T-helper 17 cell (primary cell): ENCODE data around the gene SHKBP1. TPM values are rescaled to one million over a fixed set of nuclear protein-coding genes. Genes with fewer than 3 reads are reported as not detected.

Source experiments
- ATAC-seq: fragments of 150-1000 bp; cut with Tn5 transposase; 2 replicates; pipeline ENCODE4 v1.10.0; 2021; ENCODE audit warnings: mild to moderate bottlenecking, moderate library complexity
- DNase-seq, 3 donors: peaks; one replicate each; pipeline versions ENCODE4 v3.0.0 to v3.0.0-alpha.2; 2020 to 2021
- H3K9me3 ChIP-seq: one replicate; pipeline ENCODE4 v1.7.0; 2013; ENCODE audit warnings: low read length, mild to moderate bottlenecking; ENCODE audit not compliant: control insufficient read depth, poor library complexity, severe bottlenecking
- H3K27ac Mint-ChIP-seq: one replicate; pipeline ENCODE4 v1.8.0; 2022; ENCODE audit warnings: mild to moderate bottlenecking, moderate library complexity, mixed read lengths
- H3K27me3 Mint-ChIP-seq: one replicate; pipeline ENCODE4 v1.8.0; 2022; ENCODE audit warnings: mixed read lengths
- H3K36me3 Mint-ChIP-seq: one replicate; pipeline ENCODE4 v1.8.0; 2022; ENCODE audit warnings: low read depth, mixed read lengths
- H3K4me1 Mint-ChIP-seq: one replicate; pipeline ENCODE4 v1.8.0; 2022; ENCODE audit warnings: mild to moderate bottlenecking, mixed read lengths
- H3K4me3 Mint-ChIP-seq: one replicate; pipeline ENCODE4 v1.8.0; 2022; ENCODE audit warnings: mild to moderate bottlenecking, moderate library complexity, mixed read lengths
- total RNA-seq, 4 donors: library from RNA in 2 of 4; stranded (reverse) in 2 of 4; gene quantifications; one replicate each; pipeline ENCODE4 v1.2.3 and lab custom pipeline; 2022 to 2026

Gene SHKBP1, protein sequence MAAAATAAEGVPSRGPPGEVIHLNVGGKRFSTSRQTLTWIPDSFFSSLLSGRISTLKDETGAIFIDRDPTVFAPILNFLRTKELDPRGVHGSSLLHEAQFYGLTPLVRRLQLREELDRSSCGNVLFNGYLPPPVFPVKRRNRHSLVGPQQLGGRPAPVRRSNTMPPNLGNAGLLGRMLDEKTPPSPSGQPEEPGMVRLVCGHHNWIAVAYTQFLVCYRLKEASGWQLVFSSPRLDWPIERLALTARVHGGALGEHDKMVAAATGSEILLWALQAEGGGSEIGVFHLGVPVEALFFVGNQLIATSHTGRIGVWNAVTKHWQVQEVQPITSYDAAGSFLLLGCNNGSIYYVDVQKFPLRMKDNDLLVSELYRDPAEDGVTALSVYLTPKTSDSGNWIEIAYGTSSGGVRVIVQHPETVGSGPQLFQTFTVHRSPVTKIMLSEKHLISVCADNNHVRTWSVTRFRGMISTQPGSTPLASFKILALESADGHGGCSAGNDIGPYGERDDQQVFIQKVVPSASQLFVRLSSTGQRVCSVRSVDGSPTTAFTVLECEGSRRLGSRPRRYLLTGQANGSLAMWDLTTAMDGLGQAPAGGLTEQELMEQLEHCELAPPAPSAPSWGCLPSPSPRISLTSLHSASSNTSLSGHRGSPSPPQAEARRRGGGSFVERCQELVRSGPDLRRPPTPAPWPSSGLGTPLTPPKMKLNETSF
- total RNA-seq = 100 to 1,000 TPM; 124 to 141 TPM
- 69.4 to 78.2 reads per million in 2 donors for total RNA-seq (lab: John Stamatoyannopoulos, UW)

DNA sequence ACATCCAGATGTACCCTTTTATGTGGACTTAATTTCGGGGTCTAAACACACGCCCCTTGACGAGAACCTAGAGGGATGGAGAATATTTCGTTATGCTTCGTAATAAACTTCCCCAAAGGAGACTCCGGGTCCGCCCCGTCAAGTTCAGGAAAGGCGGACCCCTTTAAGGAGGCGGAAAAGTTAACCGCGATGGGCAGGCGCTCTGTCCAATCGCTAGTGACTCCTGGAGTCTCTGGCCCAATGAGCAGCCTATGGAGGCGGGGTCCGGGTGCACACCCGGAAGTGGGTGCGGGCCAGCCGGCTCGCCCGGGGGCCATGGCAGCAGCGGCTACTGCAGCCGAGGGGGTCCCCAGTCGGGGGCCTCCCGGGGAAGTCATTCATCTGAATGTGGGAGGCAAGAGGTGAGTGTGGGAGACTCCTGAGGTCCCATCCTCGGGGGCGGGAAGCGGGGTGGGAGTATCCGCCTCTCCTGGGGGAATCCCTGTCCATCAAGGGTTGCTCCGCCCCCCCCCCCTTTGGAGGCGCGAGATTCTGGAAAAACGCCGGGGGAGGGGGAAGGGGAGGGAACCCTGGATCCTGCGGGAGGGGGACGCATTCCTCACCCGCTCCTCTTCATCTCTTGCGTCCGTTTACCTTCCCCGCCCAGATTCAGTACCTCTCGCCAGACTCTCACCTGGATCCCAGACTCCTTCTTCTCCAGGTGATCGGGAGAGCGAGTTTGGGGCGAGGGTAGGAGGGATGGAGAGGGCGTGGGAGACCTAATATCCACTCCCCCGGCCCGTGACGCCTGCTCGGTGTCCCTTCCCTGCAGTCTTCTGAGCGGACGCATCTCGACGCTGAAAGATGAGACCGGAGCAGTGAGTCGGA is at the start of gene SHKBP1:
Gene SHKBP1 (plus strand): TSS at position 289 of the 867 bp plus-strand sequence. CDS start 27 bp downstream, at position 316.
- Mint-ChIP-seq H3K27ac (peak within 1 kb of the TSS; percentile 94), H3K4me3 (peak within 1 kb of the TSS; percentile 95), H3K27me3 (no peaks in the 10 kb centered on the region), H3K36me3 (peaks cover 4% of the 10 kb centered on the region), H3K4me1 (peaks cover 21% of the 10 kb centered on the region)
- DNase-seq (peak; percentile 84 to 88 (median 87)), ATAC-seq (peak; percentile 99)
- no peaks in the 10 kb centered on the region for H3K9me3 ChIP-seq

DNA sequence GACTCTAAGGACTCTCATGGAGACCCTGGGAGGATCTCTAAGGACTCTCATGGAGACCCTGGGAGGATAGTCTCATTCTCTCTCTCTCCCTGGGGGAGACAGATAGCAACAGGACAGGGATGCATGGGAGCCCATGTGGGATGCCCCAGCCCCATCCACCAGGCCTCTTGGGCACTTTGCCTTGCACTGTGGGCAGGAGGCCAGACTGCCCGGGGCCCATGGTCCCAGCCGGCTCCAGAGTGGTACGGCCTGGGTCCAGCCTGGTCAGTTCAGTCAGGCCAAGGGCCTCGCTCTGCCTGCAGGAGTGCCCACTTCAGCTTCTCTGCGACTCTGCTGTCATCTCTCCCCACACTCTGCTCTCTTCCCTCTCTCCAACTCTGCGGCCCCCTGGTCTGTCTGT is 48.6 kb upstream of the SHKBP1 start:
- ATAC-seq (no peak), DNase-seq (no peak)
- Mint-ChIP-seq H3K4me3 (peak overlapping the region; percentile 31), H3K36me3 (peaks cover 6% of the 10 kb centered on the region), H3K4me1 (peaks cover 31% of the 10 kb centered on the region), H3K27ac (no peak overlapping the region), H3K27me3 (peaks cover 40% of the 10 kb centered on the region)
- H3K9me3 ChIP-seq = no peaks in the 10 kb centered on the region

DNA sequence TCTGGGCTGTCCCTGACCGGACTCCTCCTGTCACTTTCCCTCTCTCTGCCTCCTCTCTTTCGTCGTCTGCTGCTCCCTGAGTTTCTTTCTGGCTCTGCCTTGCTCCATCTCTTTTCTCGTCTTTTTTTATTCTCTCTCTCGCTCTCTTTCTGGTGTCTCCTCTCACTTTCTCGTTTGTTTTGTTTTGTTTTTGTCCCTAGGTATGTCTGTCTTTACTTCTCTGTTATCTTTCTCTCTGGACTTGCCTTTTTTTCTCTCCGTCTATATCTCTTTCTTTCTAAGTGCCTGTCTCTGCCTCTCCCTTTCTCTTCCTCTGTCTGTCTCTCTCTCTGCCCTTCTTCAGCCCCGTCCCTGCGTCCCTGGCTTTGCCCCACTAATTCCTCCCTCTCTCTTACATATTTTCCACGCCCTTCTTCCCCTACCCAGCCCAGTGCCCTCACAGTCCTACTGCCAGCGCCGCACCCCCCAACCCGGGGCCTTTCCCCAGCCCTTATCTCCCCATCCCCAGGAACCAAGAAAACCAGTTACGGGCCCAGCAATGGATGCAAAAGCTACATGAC is 48.1 kb upstream of the SHKBP1 start:
- peak overlapping the region; percentile 84 for H3K4me3 Mint-ChIP-seq
- H3K36me3 Mint-ChIP-seq = peaks cover 6% of the 10 kb centered on the region
- H3K4me1 Mint-ChIP-seq = peaks cover 31% of the 10 kb centered on the region
- DNase-seq = no peak
- peak overlapping the region; percentile 67 for H3K27ac Mint-ChIP-seq
- no peaks in the 10 kb centered on the region for H3K9me3 ChIP-seq
- H3K27me3 Mint-ChIP-seq = peaks cover 37% of the 10 kb centered on the region
- no peak for ATAC-seq

DNA sequence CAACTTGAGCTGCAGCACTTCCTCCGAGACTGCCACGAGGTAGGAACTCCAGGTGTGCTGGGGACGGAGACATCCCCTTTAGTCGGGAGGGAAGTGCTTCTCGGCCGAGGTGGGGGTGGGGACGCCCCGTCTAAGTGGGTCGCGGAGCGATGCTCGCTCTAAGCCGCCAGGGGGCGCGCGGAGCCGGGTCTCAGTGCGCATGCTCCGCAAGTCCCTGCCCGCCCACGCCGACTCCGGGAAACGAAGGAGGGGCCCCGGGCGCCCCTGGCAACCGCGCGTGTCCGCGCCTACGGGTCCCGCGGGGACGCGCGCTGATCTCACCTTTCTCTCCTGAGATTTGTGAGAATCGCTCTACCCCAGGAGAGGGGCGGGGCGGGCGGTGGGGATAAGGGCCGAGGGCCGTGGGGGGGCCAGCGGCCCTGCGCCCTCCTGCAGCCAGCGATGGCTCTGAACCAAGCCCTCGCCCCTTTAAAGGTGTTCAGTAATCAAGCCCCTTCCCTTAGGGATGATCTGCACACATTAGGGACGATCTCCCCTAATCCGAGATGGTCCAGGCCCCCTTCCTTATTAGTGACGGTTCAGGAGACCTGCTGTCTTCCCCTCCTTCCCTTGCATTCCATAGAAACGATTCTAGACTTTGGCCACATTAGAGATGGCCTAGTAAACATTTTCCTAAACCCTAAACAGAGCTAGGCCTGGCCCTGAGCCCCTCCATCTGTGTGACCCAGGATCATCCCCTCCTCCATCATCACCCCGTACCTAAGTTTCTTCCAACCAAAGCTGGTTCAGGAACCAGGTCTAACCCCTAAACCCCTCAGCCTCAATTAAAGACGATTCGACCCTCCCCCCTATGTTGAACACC is 47.3 kb upstream of the SHKBP1 start:
- Mint-ChIP-seq H3K27me3 (peaks cover 37% of the 10 kb centered on the region), H3K4me3 (peak overlapping the region; percentile 84), H3K36me3 (peaks cover 6% of the 10 kb centered on the region), H3K27ac (peak overlapping the region; percentile 85), H3K4me1 (peaks cover 31% of the 10 kb centered on the region)
- no peaks in the 10 kb centered on the region for H3K9me3 ChIP-seq
- ATAC-seq (peak; percentile 92), DNase-seq (peak; percentile 87 to 91 (median 87))

DNA sequence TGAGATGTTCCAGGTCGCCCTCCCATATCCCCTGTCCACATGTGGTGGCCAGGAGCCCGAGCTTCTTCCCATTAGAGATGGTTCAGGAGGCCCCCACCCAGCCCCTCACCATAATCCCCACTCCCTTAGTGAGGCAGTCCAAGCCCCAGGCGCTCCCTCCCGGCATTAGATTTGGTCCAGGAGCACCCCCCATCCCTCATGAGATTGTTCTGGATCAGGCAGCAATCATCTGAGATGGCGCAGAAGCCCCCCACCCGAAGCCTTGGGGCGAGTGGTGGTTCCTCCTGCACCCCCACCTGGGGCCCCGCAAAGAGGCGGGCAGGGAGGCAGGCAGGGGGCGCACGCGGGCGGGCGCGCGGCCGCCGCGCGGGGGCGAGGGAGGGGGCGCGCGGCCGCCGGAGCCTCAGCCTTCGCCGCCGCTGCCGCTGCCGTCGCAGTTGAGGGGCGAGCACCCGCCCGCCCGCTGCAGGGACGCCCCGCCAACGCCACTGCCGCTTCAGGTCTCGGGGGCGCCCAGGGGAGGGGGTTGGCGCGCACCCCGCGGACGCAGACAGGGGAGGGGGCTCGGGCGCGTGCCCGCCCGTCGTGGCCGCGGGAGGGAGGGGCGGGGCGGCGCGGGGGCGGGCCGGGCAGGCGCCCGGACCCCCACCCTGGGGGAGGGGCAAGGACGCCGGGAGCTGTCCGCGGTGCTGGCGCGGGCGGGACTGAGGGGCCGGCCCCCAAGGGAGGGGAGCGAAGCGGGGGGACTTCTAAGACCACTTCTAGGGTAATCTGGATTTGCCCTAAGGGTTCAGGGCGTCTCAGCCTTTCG is 46.4 kb upstream of the SHKBP1 start:
- Mint-ChIP-seq H3K27ac (peak overlapping the region; percentile 85), H3K27me3 (peaks cover 31% of the 10 kb centered on the region), H3K4me1 (peaks cover 28% of the 10 kb centered on the region), H3K36me3 (peaks cover 8% of the 10 kb centered on the region), H3K4me3 (peak overlapping the region; percentile 84)
- DNase-seq (peak; percentile 13 to 31 (median 25)), ATAC-seq (no peak)
- H3K9me3 ChIP-seq = no peaks in the 10 kb centered on the region

DNA sequence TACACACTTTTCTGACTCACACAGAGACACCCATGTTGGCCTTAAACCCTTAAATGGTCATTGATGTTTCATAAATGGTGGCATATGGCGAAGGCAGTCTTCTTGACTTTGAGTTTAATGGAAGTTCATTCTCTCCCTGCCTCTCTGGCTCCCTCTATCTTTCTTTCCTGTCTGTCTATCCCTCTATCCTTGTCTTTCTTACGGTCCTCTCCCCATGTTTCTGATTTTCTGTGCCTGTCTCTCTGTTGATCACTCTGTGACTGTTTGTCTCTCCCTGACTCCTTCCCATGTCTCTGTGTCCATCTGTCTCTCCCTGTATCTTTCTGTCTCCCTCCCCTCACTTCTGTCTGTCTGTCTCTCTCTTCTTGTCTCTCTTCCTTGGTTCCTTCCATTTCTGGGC is 43.2 kb upstream of the SHKBP1 start:
- H3K27me3 Mint-ChIP-seq = peaks cover 21% of the 10 kb centered on the region
- peaks cover 18% of the 10 kb centered on the region for H3K4me1 Mint-ChIP-seq
- no peak for DNase-seq
- ATAC-seq = no peak
- H3K27ac Mint-ChIP-seq = no peak overlapping the region
- H3K4me3 Mint-ChIP-seq = no peak overlapping the region
- no peaks in the 10 kb centered on the region for H3K9me3 ChIP-seq
- H3K36me3 Mint-ChIP-seq = peaks cover 4% of the 10 kb centered on the region

DNA sequence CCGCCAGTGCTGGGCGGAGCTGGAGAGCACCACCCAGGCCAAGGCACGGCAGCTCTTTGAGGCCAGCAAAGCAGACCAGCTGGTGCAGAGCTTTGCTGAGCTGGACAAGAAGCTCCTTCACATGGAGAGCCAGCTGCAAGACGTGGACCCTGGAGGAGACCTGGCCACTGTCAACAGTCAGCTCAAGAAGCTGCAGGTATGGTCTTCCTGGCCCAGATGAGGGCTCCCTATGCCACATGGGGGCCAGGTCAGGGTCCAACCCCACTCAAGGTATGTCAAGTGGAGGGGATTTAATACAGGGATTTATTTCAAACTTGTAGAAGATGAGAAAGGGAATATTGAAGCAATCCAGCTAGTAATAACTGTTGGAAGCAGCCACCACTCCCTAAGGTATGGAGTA is 42.5 kb upstream of the SHKBP1 start:
- no peaks in the 10 kb centered on the region for H3K9me3 ChIP-seq
- ATAC-seq = no peak
- no peak overlapping the region for H3K27ac Mint-ChIP-seq
- no peak overlapping the region for H3K4me3 Mint-ChIP-seq
- H3K4me1 Mint-ChIP-seq = peaks cover 13% of the 10 kb centered on the region
- DNase-seq = no peak
- H3K36me3 Mint-ChIP-seq = peaks cover 4% of the 10 kb centered on the region
- peaks cover 21% of the 10 kb centered on the region for H3K27me3 Mint-ChIP-seq

DNA sequence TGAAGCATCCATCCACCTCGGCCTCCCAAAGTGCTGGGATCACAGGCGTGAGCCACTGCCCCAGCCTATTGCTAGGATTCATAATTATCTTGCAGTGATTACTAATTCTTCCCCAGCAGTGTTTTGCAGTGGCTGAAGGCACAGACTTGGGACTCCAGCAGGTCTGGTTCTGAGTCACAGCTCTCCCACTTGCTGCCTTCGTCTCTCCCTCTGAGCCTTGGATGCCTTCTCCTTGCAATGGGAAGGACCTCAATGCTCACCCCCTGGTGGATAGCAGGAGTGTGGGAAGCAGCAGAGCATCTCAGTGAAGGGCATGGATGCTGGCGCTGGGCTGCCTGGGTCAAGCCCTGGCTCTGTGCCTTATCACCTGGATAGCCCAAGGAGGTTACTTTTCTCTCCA is 37.6 kb upstream of the SHKBP1 start:
- Mint-ChIP-seq H3K4me3 (no peak overlapping the region), H3K4me1 (no peaks in the 10 kb centered on the region), H3K27me3 (peaks cover 9% of the 10 kb centered on the region), H3K36me3 (peaks cover 2% of the 10 kb centered on the region), H3K27ac (no peak overlapping the region)
- no peak for DNase-seq
- H3K9me3 ChIP-seq = no peaks in the 10 kb centered on the region
- ATAC-seq = no peak

DNA sequence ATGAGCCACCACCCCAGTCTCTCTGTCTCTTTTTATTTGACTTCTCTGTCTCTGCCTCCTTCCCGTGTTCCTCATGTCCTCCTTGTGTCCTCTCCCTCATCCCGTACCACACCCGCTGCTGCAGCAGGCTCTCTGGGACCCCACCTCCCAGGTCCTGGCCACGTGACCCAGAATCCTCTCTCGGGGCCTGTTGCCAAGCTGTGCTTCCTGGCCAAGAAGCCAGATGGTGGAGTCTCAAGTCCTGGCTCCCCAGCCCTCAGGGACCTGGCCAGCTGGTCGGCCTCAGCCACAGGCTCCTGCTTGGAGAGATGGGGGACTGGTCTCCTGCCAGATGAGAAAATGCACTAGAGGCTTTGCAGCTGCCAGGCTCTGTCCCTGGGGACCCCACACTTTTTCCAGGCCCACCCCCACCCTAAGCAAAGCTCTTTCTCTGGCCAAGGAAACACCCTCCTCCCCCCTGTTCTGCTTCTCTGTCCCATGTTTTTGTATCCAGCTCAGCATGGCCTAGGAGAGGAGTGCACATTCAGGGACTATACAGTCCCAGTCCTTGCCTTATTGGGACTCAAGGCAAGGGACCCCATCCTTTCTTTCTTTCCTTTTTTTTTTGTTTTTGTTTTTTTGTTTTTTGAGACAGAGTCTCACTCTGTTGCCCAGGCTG is 34.3 kb upstream of the SHKBP1 start:
- no peak for DNase-seq

DNA sequence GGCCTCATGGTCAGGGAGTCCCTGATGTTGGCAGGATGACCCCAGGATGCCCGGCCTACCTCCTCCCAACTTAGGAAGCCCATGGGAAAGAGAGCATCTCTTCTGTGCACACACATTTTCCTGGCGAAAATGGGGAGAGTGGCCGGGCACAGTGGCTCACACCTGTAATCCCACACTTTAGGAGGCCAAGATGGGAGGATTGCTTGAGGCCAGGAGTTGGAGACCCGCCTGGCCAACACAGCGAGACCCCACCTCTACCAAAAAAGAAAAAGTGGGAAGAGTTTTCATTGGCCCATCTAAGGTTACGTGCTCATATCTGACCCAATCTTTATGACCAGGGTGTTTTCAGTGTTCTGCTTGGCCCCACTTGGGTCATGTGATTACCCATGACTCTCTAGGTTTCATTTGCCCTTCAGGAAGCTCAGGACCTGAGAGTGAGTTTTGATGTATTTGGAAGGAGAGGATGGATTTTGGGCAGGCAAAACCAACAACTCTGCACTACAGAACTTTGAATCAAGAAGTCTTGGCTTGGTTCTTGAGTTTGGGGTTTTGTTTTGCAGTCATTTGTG is 33.6 kb upstream of the SHKBP1 start:
- no peak overlapping the region for H3K27ac Mint-ChIP-seq
- DNase-seq (no peak), ATAC-seq (no peak)
- no peaks in the 10 kb centered on the region for H3K4me1 Mint-ChIP-seq
- H3K36me3 Mint-ChIP-seq = no peaks in the 10 kb centered on the region
- H3K4me3 Mint-ChIP-seq = no peak overlapping the region
- H3K9me3 ChIP-seq = no peaks in the 10 kb centered on the region
- H3K27me3 Mint-ChIP-seq = peaks cover 14% of the 10 kb centered on the region

More for the DNA sequence above, 34.3 kb upstream of the SHKBP1 start:
- no peaks in the 10 kb centered on the region for H3K4me1 Mint-ChIP-seq
- no peak for ATAC-seq
- H3K9me3 ChIP-seq = no peaks in the 10 kb centered on the region
- no peaks in the 10 kb centered on the region for H3K36me3 Mint-ChIP-seq
- H3K4me3 Mint-ChIP-seq = no peak overlapping the region
- peaks cover 13% of the 10 kb centered on the region for H3K27me3 Mint-ChIP-seq
- peak overlapping the region; percentile 37 for H3K27ac Mint-ChIP-seq
